Stimulated activated CD8-positive, alpha-beta memory T cell treated with anti-CD3 and anti-CD28 coated beads, Interleukin-7, amount 100 ng/mL, for 48 hours (primary cell): ENCODE results near the gene RERGL.
"Not testable (repeated sequence)": the region's sequence is repeated elsewhere in the genome, so short reads cannot be mapped to it uniquely, and the experiment has no call there.

ENCODE experiments used
- DNase-seq, 2 donors: peaks; one replicate each; pipeline ENCODE4 v3.0.0-alpha.2; 2020; ENCODE audit warnings: low read depth in 1 of 2; ENCODE audit errors: extremely low read depth in 1 of 2

The RERGL gene, protein sequence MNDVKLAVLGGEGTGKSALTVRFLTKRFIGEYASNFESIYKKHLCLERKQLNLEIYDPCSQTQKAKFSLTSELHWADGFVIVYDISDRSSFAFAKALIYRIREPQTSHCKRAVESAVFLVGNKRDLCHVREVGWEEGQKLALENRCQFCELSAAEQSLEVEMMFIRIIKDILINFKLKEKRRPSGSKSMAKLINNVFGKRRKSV

DNA sequence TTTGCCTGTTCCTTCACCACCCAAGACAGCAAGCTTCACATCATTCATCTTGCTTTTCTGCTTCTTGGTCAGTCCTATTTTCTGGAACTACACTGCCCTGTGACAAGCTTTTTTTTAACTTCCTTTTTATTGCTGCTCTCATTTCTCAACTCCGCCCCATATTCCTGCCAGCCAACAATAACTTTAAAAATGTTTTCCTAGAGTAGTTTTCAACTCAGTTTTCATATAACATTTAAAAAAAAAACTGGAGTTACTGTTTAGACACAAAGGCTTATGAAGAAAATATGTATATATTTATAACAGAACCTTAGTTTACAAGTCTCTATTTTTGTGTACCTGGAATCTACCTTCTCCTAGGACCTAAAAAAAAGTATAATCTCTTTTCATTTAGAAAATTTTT, at the start of gene RERGL:
RERGL (minus strand) TSS at position 101 of the 400 bp plus-strand sequence; CDS start at position 48, 53 bp downstream.
- no peak for DNase-seq

DNA sequence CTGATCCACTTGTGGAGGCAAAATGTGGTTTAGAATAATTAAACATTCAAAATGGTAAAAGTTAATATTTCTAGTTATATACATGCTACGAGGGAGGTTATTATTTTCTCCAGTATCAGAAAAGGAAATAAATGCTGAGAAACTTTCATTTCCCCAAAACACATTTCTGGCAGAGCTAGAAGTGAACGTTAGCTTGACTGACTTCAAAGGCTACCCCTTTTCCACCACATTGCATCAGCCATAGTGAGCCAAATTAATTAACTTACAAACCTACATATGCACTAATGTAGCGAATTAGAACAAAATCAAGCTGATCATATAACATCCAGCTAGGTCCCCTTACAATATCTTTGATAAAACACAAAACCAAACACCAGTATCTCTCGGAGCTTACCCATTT, 49.3 kb upstream of the RERGL start:
- DNase-seq = no peak

DNA sequence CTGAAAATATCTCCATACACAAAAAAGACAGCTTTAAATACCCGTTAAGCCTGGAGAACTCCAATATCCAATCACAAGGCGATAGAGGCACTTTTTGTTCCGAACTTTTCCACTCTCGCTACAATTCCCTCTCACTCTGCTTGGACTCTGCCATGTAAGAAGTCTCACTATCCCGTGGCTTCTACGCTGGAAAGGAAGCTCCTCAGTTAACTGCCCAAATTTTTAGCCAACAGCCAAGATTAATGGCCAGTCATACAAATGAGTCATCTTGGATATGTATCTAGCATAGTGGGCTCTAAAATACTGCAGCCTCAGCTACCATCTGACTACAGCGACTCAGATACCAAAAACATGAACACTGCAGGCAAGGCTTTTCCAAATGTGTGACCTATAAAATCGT, 45.5 kb upstream of the RERGL start:
- DNase-seq = no peak

DNA sequence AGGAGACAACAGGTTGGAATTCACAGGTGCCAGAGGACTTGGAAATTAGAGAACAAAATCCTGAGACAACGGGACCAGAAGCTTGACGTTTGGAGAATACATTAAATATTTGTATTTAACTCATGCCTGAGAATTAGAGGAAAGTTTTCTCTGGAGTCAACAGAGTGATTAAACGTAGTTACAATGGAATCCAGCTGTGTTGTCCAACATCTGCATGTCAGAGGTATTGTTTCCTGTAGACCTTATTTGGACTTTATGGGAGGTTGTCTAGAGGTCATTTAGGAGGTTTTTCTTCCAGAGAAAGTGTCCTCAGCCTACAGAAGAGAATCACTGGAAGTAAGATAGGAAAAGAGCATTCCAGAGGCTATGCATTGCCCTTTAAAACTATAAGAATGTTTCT, 45.1 kb upstream of the RERGL start:
- no peak for DNase-seq

DNA sequence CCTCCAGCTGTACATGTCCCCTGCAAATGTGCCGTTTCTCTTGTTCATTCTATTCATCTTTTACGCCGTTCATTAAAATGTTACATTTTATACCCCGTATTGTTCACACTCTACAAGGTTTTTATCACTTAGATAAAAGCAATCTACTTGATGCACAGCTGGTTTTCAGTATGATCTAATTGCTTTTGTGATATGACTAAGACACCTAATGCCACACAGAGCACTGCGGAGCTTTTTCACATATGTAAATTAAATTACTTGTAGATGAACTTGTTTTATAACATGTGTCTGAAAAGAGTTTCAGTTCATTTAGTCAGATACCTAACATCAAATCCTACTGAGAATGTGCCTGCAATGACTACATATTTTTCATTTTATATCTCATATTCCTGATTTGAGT, 40.9 kb upstream of the RERGL start:
- no peak for DNase-seq

DNA sequence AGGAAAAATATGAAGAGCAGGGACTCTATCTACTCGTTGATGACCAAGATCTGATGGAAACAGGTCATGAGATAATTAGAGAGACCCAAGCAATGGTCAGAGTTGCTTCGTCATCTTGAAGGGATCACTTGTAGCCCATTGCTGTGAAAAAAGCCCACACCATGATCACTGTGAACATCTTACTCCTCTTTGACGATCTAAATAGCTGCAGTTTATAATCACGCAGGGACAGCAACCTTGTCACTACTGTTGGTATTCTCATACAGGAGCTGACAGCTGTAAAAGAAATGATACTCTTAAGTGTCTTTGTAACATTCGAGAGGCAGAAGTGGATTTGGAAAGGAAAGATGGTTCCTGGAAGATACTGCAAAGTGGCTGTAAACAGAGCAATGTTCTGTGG, 33.7 kb upstream of the RERGL start:
- no peak for DNase-seq

DNA sequence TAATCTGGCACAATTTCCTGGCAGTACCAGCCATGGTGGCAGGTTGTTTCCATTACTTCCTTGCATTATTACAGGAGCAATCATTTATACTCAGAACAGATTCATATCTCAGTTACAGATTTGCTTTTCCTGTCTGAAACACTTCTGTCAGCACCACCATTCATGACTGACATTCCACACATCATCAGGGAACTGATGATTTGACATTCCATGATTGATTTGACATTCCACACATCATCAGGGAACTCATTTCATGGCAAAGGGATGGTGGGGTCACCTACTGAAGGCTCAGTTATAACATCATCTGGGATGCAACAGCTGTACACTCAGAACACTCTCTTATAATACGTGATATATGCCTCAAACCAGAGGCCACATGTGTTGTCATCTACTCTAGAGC, 30.9 kb upstream of the RERGL start:
- no peak for DNase-seq

DNA sequence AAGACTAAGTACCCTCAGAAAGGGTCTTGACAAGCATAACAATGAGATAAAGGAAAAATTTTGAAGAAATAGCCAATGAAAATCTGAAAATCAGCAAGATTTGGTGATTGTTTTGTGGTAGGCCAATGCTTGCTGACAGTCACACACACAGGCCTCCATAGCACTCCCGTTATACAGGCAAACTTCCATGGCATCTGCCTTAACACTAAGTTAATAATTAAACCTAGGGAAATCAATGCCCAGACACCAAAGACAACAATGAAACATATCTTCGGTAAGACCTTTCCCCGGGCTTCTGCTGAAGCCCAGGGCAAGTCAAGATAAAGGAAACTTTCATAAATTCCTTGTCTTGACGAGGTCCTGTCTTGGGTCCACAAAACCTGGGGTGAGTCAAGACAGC, 18.6 kb upstream of the RERGL start:
- no peak for DNase-seq

DNA sequence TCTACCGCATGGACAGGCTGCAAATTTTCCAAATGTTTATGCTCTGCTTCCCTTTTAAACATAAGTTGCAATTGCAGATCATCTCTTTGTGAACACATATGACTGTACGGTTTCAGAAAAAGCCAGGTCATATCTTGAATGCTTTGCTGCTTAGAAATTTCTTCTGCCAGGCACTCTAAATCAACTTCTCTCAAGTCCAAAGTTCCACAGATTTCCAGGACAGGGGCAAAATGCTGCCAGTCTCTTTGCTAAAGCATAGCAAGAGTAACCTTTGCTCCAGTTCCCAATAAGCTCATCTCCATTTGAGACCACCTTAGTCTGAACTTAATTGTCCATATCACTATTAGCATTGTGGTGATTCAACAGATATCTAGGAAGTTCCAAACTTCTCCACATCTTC, 13.6 kb upstream of the RERGL start:
- DNase-seq = no peak

DNA sequence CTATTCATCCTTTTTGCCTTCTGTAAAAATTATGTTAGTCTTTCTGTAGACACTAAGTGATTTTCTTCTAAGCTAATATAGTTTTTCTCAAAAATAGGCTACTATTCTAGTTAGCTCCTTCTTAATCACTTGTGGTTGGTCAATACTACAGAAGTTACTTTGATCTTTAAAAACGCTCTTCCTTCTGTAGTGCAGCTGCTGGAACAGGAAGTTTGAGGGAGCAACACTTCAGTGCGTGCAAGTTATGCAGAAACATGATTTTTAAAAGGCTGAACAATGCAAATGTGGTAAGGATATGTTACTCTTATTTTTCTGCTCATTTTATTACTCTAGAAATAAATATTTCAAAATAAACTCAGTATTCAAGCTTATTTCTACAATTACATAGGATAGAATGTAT, 11.1 kb upstream of the RERGL start:
- no peak for DNase-seq

DNA sequence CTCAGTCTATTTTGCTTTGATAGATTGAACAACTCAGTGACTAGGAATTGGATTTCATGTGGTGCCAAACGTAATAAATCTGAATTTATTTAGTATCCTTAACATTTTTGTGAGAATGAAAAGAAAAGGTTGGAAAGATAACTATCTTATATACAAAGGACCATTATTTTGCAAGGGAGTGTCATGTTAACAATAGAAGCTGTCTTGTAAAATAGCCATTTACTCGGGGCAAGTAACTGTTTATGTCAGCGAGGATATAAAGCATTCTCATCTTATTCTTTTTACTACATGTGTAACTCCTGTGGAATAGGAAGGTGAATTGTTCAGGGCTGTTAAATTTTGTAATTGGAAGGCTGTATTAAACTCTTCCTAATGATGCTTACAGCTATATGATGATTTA, 5.9 kb downstream of the RERGL start:
- no peak for DNase-seq

DNA sequence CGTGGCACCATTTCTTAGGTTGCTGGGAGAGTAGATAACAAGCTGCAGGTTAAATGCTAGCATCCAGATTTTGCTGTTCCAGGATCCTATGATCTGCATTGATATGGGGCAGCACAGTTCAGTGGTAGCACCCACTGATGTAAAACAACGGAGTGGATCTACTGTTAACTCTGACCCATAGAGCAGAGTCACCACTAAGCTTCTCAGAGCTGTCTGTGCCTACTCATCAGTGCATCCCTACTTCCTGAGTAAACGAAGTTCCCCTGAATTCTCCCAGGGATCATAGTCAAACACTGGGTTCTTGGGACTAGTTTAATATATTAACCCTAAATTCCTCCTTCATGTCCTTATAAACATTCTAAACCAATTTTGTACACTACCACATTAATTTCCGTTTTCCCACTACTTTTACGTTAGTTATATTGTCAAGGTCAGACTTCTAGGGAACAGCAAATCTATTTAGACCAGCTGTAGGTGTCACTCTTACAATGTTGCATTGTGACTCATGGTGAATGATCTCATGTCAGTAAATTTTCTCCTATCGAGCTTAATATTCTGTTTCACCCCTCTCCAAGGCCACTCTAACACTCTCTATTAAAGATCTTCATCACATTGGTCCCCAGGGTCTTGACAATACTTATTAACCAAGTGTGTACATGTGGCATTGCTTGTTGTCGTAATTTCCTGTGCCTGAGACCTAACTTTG, 10.3 kb downstream of the RERGL start:
- no peak for DNase-seq

DNA sequence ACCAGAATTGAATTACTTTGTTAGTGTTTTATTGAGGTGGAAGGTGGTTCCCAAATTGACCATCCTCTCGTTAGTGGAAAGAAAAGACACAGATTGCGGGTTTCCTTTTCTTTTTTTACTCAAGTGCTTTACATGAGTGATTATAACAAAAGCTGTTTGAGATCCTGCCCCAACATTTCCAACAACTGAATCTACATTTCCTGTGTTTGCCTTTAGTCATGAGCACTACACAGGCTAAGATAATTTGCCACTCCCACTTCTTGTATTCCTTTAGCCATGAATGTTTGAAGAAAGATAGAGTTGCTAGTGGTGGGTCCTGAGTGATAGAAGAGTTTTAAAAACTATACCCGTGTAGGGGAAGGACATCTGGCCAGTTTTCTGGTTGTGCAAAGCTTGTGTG, 16.0 kb downstream of the RERGL start:
- DNase-seq = no peak

DNA sequence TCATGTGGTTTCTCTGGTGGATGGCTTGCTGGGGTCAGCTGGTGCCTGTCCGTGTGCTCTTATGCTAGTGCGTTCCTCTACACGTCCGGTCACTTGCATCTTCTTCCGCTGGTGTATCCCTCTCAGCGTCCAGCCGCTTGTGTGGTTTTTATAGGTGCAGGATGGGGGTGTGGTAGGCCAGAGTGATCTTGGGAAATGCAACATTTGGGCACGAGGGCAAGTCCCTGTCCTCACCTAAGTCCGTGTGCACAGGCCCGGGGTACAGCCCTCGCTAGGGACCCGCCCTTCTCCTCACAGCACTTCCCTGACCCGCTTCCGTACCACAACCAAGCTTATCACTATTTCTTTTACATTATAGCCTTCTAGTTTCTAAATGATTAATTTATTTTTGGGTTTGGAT, 17.3 kb downstream of the RERGL start:
- DNase-seq = no peak

DNA sequence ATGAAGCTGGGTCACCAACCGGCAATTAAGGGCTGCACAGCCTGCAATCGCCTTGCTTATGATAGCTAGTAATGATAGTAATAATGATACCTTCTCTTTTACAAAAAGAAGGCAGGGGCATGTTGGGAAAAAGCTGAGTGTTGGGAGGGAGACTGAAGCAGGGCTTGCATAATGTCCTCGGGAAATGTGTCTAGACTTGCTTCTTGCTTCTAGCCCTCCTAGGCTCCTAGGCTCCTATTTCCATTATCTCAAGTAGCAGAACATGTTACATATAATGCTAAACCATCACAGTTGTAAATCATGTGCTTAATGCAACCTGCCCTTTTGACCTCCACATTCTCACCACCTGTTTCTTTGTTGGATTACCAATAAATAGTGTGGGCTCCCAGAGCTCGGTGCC, 18.7 kb downstream of the RERGL start:
- no peak for DNase-seq

DNA sequence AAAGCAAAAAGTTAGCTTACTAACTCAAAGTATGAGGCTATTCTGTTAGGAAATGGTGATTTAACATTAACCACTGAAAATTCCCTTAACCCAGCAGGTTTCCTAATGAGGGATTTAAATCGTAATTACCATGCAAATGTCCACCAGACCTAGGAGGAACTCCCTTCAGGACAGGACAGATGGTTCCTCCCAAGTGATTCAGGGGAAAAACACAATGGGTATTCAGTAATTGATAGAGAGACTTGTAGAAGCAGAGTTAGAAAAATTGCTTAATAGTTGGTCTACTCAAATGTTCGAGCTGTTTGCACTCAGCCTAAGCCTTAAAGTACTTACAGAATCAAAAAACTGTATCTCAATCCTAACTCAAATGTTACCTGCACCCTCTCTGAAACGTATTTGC, 21.6 kb downstream of the RERGL start:
- DNase-seq = no peak

DNA sequence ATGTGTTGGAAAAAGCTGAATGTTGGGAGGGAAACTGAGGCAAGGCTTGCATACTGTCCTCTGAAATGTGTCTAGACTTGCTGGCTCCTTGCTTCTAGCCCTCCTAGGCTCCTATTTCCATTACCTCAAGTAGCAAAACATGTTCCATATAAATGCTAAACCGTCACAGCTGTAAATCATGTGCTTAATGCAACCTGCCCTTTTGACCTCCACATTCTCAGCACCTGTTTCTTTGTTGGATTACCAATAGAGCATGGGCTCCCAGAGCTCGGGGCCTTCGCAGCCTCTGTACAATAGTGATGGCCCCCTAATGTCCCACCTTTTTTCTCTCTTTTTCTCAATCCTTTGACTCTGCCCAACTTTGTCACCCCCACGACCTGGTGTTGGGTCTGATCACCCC, 23.3 kb downstream of the RERGL start:
- no peak for DNase-seq

DNA sequence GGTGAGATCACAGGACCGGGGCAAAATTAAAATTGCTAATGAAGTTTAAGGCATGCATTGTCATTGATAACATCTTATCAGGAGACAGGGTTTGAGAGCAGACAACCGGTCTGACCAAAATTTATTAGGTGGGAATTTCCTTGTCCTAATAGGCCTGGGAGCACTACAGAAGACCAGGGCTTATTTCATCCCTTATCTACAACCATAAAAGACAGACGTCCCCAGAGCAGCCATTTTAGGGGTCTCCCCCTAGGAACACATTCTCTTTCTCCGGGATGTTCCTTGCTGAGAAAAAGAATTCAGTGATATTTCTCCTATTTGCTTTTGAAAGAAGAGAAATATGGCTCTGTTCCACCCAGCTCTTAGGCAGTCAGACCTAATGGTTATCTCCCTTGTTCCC, 27.1 kb downstream of the RERGL start:
- DNase-seq = not testable (repeated sequence)

DNA sequence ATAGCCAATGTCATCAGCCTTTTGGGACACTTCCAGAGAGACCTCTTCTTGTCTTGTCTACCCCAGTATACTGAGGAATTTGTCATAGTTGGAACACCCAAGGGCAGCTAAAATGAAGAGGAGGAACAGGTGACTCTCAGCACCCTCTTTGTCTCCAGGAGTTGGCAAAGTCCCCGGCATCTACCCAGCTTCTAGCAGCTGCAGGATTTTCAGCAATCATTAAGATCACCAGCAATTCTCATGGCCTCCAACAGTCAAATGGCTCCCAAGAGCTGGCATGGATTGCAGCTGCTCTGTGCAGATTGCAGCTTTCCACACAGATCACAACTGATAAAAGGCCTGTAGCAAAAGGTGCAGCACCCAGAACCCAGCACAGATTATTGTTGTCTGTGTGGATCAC, 32.9 kb downstream of the RERGL start:
- no peak for DNase-seq

DNA sequence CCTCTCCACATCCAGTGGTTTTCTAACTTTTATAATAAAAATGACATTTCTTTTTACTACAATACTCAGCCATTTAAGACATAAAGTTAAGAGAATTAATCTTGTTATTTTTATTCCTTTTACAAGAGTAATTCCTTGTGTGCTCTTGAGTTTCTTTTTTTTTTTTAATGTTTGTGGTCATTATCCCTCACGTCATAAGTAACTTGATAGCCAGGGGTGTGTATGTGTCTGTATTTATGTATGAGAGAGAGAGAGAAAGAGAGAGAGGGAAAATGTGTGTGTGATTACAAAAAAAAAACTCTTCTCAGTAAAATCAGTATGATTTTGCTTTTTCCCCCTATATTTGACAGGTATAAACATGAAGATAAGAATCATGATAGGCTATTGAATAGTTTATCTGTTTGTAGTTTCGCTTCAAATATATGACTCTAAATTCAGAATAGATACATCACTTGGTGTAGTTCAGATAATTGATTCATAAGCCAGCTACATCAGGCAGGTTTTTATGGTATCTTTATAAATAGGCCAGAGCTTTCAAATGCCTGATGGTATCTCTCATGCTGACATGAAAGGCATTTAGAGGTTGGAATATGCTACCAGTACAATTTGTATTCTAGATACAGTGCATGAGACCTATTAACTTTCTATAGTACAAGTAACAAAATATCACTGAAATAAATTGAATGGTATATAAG, 34.9 kb downstream of the RERGL start:
- no peak for DNase-seq

DNA sequence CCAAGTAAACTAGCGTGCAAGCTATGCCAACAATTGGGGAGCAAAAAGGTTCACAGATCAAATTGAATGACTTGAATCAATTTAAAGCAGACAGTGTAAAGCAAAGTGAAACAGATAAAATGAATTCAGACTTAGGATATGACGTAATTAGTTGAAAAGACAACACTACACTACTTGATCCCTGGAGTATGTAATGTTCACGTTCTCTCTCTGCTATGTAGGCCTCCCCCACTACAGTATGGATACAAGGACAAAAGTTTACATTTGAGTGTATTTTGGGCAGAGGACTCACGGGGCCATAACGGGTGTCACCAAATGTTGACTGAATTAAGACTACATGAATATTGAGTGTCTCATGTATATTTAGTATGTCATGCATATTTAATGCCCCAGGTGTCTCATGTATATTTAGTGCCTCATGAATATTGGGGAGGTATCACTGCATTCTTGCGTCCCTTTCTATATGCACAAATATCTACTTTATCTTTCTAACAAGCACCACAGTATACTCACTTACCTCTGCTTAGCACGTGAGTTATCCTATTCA, 44.5 kb downstream of the RERGL start:
- DNase-seq = no peak
